Uterus (tissue), 2 donors: ENCODE results near the gene CDYL.

Experiments
- CTCF ChIP-seq, 4 experiments: fragments of 200-600 bp in 2 of 4; fragments of 450-650 bp in 2 of 4; sonication (generic) in 2 of 4; IDR thresholded peaks; one replicate each; pipeline ENCODE4 v1.5.1; 2016 to 2019; ENCODE audit warnings: antibody characterized with exemption in 4 of 4, mild to moderate bottlenecking in 2 of 4, moderate library complexity in 1 of 4
- POLR2A ChIP-seq, 2 donors: fragments of 450-650 bp; IDR thresholded peaks; one replicate each; pipeline ENCODE4 v1.6.1; 2016; ENCODE audit warnings: antibody characterized with exemption in 2 of 2, mild to moderate bottlenecking in 1 of 2, moderate library complexity in 1 of 2

GRCh38 chr6:4781426-4781825 is 5.2 kb downstream of the CDYL start:
- no peak for TF ChIP-seq CTCF (IDR thresholded peaks at IDR 0.05)
- TF ChIP-seq POLR2A (IDR thresholded peaks at IDR 0.05) = no peak
